HEK293 (cell line): Measurements from ENCODE around the gene TXNRD2.

Source experiments
- CTCF ChIA-PET: fragments of 350-600 bp; formaldehyde crosslinking; extraction: SDS; loops from one replicate; lab custom pipeline; 2021; ENCODE audit warnings: antibody characterized with exemption; lab: Yijun Ruan, JAX
- POLR2A ChIA-PET: fragments of 300-600 bp; formaldehyde crosslinking; extraction: SDS; loops from one replicate; lab custom pipeline; 2020; ENCODE audit warnings: antibody characterized with exemption, inconsistent platforms; lab: Yijun Ruan, JAX
- H3K27ac ChIP-seq: fragments of 200-500 bp; sonication (Bioruptor generic); 2 replicates; pipeline ENCODE4 v1.5.1; 2014; ENCODE audit warnings: low read depth, low read length, control low read depth, inconsistent platforms; ENCODE audit errors: extremely low read depth
- H3K36me3 ChIP-seq, 2 experiments: fragments of 200-500 bp in 1 of 2; sonication (Bioruptor generic) in 1 of 2; 1 replicate in 1 of 2; 2 replicates in 1 of 2; pipeline ENCODE4 v1.5.1; 2014 to 2017; ENCODE audit warnings: inconsistent platforms in 2 of 2, low read length in 2 of 2; ENCODE audit not compliant: control insufficient read depth in 2 of 2, insufficient read depth in 1 of 2
- H3K4me1 ChIP-seq: fragments of 200-500 bp; sonication (Bioruptor generic); 2 replicates; pipeline ENCODE4 v1.5.1; 2014; ENCODE audit warnings: mild to moderate bottlenecking, low read length, inconsistent platforms; ENCODE audit not compliant: control insufficient read depth, insufficient read depth
- H3K4me3 ChIP-seq: 2 replicates; pipeline ENCODE4 v1.5.1; 2011; ENCODE audit warnings: low read depth, mild to moderate bottlenecking, control low read depth, low read length, moderate library complexity
- H3K9me3 ChIP-seq: fragments of 200-500 bp; sonication (Bioruptor generic); 2 replicates; pipeline ENCODE4 v1.5.1; 2014; ENCODE audit warnings: low read depth, low read length, inconsistent platforms; ENCODE audit not compliant: control insufficient read depth, insufficient read depth
- BCL11B ChIP-seq: fragments of 450-650 bp; formaldehyde crosslinking; IDR thresholded peaks from 2 replicates; pipeline ENCODE4 v1.5.1; 2016; ENCODE audit warnings: low read depth, missing biosample characterization, missing genetic modification characterization
- GLI2 ChIP-seq: fragments of 450-650 bp; formaldehyde crosslinking; IDR thresholded peaks from 2 replicates; pipeline ENCODE4; 2017; ENCODE audit warnings: missing biosample characterization, missing genetic modification characterization, low read depth, borderline replicate concordance
- SP7 ChIP-seq: fragments of 450-650 bp; formaldehyde crosslinking; IDR thresholded peaks from 2 replicates; pipeline ENCODE4 v1.5.1; 2016; ENCODE audit warnings: missing biosample characterization, missing genetic modification characterization
- TCF7L2 ChIP-seq: IDR thresholded peaks from 2 replicates; pipeline ENCODE4 v1.6.1; 2011; ENCODE audit warnings: low read depth, mild to moderate bottlenecking, inconsistent platforms, low read length, moderate library complexity, borderline replicate concordance
- ZBTB20 ChIP-seq: fragments of 450-650 bp; formaldehyde crosslinking; IDR thresholded peaks from 2 replicates; pipeline ENCODE4 v1.5.1; 2016; ENCODE audit warnings: missing biosample characterization, missing genetic modification characterization
- ZBTB7A ChIP-seq: fragments of 450-650 bp; formaldehyde crosslinking; IDR thresholded peaks from 2 replicates; pipeline ENCODE4 v1.5.1; 2016; ENCODE audit warnings: low read depth, missing biosample characterization, missing genetic modification characterization
- ZNF155 ChIP-seq: fragments of 450-650 bp; formaldehyde crosslinking; IDR thresholded peaks from 2 replicates; pipeline ENCODE4 v1.5.1; 2016; ENCODE audit warnings: missing biosample characterization, missing genetic modification characterization
- ZNF169 ChIP-seq: fragments of 450-650 bp; formaldehyde crosslinking; IDR thresholded peaks from 2 replicates; pipeline ENCODE4 v1.5.1; 2016; ENCODE audit warnings: missing biosample characterization, missing genetic modification characterization
- ZNF202 ChIP-seq: fragments of 450-650 bp; formaldehyde crosslinking; IDR thresholded peaks from 2 replicates; pipeline ENCODE4 v1.5.1; 2016; ENCODE audit warnings: missing biosample characterization, missing genetic modification characterization, borderline replicate concordance
- ZNF223 ChIP-seq: fragments of 450-650 bp; formaldehyde crosslinking; IDR thresholded peaks from 2 replicates; pipeline ENCODE4 v1.5.1; 2016; ENCODE audit warnings: missing biosample characterization, missing genetic modification characterization
- ZNF239 ChIP-seq: fragments of 450-650 bp; formaldehyde crosslinking; IDR thresholded peaks from 2 replicates; pipeline ENCODE4 v1.5.1; 2016; ENCODE audit warnings: missing biosample characterization, missing genetic modification characterization
- ZNF302 ChIP-seq: fragments of 450-650 bp; formaldehyde crosslinking; IDR thresholded peaks from 2 replicates; pipeline ENCODE4 v1.5.1; 2016; ENCODE audit warnings: missing biosample characterization, missing genetic modification characterization, low read depth
- ZNF501 ChIP-seq: fragments of 450-650 bp; formaldehyde crosslinking; IDR thresholded peaks from 2 replicates; pipeline ENCODE4 v1.5.1; 2016; ENCODE audit warnings: missing biosample characterization, missing genetic modification characterization
- ZNF544 ChIP-seq: fragments of 450-650 bp; formaldehyde crosslinking; IDR thresholded peaks from 2 replicates; pipeline ENCODE4 v1.5.0; 2017; ENCODE audit warnings: missing biosample characterization, missing genetic modification characterization
- ZNF776 ChIP-seq: fragments of 450-650 bp; formaldehyde crosslinking; IDR thresholded peaks from 2 replicates; pipeline ENCODE4 v1.5.0; 2017; ENCODE audit warnings: missing biosample characterization, missing genetic modification characterization, borderline replicate concordance
- ZNF830 ChIP-seq: fragments of 450-650 bp; IDR thresholded peaks from 2 replicates; pipeline ENCODE4 v1.5.0; 2018; ENCODE audit warnings: missing biosample characterization, missing genetic modification characterization, low read depth, mild to moderate bottlenecking, moderate library complexity
- ZNF843 ChIP-seq: fragments of 450-650 bp; formaldehyde crosslinking; IDR thresholded peaks from 2 replicates; pipeline ENCODE4 v1.5.1; 2016; ENCODE audit warnings: missing biosample characterization, missing genetic modification characterization
- ZSCAN16 ChIP-seq: fragments of 450-650 bp; formaldehyde crosslinking; IDR thresholded peaks from 2 replicates; pipeline ENCODE4 v1.5.1; 2016; ENCODE audit warnings: missing biosample characterization, missing genetic modification characterization
- TF ChIP-seq, protein P1 (sequence below): fragments of 450-650 bp; formaldehyde crosslinking; IDR thresholded peaks from 2 replicates; pipeline ENCODE4 v1.5.1; 2016; ENCODE audit warnings: missing biosample characterization, missing genetic modification characterization, low read depth
- TF ChIP-seq, protein P2 (sequence below): fragments of 450-650 bp; formaldehyde crosslinking; IDR thresholded peaks from 2 replicates; pipeline ENCODE4 v1.5.1; 2017; ENCODE audit warnings: missing biosample characterization, mild to moderate bottlenecking, missing genetic modification characterization, moderate library complexity
- TF ChIP-seq, protein P3 (sequence below): fragments of 450-650 bp; IDR thresholded peaks from 2 replicates; pipeline ENCODE4 v1.5.1; 2018; ENCODE audit warnings: missing biosample characterization, missing genetic modification characterization

TXNRD2 gene

DNA sequence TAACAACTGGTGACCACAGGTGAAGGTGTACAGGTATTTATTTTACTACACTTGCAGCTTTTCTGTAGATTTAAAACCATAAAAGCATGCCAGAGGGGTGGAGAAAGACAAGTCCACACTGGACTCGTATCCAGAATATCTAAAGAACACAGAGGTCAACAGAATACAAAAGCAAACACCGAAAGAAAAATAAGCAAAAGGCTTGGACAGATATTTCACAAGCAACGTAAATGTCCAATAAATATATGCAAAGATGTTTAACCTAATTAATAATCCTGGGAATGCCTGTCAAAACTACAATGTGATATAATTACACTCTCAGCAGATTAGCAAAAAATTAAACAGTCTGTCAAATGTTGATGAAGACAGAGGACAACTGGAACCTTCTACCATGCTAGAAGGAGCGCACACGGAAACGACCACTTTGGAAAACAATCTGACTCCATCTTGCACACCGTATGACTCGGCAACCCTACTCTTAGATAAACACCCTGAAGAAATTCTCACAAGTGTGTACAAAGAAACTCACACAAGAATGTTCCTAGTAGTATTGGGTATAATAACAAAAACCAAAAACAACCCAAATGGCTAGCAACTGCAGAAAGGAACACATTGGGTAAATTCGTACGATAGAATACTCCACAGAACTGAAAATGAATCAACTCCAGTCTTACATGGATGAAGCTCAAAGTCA lies 114.1 kb downstream of the TXNRD2 start:
- Histone ChIP-seq H3K9me3 (no peaks in the 10 kb centered on the region), H3K36me3 (no peaks in the 10 kb centered on the region), H3K27ac (no peak overlapping the region), H3K4me3 (no peak overlapping the region), H3K4me1 (no peaks in the 10 kb centered on the region)
- POLR2A ChIA-PET: no interaction called here
- CTCF ChIA-PET: interaction anchor here (0.7 kb wide), 1 partner anchor 25 kb away, joined by 4 read pairs; no protein-coding TSS in a partner anchor
- TF ChIP-seq, protein P1, sequence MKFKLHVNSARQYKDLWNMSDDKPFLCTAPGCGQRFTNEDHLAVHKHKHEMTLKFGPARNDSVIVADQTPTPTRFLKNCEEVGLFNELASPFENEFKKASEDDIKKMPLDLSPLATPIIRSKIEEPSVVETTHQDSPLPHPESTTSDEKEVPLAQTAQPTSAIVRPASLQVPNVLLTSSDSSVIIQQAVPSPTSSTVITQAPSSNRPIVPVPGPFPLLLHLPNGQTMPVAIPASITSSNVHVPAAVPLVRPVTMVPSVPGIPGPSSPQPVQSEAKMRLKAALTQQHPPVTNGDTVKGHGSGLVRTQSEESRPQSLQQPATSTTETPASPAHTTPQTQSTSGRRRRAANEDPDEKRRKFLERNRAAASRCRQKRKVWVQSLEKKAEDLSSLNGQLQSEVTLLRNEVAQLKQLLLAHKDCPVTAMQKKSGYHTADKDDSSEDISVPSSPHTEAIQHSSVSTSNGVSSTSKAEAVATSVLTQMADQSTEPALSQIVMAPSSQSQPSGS (tag by site-specific recombination): no peak
- TF ChIP-seq SP7 (tag by site-specific recombination) (no peak), ZNF544 (no peak), ZSCAN16 (tag by site-specific recombination) (no peak), ZNF843 (no peak), ZNF302 (tag by site-specific recombination) (no peak), ZBTB20 (tag by site-specific recombination) (no peak), ZNF169 (tag by site-specific recombination) (no peak), ZBTB7A (no peak), ZNF501 (tag by site-specific recombination) (no peak), TCF7L2 (no peak), ZNF239 (no peak), ZNF223 (no peak), BCL11B (tag by site-specific recombination) (no peak), GLI2 (tag by site-specific recombination) (no peak), ZNF202 (no peak)
- TF ChIP-seq, protein P2, sequence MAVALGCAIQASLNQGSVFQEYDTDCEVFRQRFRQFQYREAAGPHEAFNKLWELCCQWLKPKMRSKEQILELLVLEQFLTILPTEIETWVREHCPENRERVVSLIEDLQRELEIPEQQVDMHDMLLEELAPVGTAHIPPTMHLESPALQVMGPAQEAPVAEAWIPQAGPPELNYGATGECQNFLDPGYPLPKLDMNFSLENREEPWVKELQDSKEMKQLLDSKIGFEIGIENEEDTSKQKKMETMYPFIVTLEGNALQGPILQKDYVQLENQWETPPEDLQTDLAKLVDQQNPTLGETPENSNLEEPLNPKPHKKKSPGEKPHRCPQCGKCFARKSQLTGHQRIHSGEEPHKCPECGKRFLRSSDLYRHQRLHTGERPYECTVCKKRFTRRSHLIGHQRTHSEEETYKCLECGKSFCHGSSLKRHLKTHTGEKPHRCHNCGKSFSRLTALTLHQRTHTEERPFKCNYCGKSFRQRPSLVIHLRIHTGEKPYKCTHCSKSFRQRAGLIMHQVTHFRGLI: no peak
- TF ChIP-seq, protein P3, sequence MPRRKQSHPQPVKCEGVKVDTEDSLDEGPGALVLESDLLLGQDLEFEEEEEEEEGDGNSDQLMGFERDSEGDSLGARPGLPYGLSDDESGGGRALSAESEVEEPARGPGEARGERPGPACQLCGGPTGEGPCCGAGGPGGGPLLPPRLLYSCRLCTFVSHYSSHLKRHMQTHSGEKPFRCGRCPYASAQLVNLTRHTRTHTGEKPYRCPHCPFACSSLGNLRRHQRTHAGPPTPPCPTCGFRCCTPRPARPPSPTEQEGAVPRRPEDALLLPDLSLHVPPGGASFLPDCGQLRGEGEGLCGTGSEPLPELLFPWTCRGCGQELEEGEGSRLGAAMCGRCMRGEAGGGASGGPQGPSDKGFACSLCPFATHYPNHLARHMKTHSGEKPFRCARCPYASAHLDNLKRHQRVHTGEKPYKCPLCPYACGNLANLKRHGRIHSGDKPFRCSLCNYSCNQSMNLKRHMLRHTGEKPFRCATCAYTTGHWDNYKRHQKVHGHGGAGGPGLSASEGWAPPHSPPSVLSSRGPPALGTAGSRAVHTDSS (tag by site-specific recombination): no peak

DNA sequence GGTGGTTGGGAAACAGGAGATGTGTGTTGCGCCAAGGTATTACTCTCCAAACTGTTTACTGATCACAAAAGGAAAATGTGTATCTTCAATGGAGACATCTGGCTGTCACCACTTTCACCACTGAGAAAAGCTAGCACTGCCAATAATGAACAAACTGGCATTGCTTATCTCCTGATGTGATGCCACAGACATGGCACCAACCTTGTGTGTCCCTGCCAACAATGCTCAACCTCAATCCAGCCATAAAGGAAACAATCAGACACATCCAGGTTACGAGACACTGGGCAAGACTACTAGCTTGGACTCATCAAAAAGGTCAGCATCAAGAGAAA lies 115.0 kb downstream of the TXNRD2 start:
- TF ChIP-seq ZNF776 (no peak), ZNF155 (no peak), ZNF830 (tag by site-specific recombination) (no peak)
- TF ChIP-seq, all 188 proteins: peak for 0
- Histone ChIP-seq H3K27ac (no peak overlapping the region), H3K9me3 (no peaks in the 10 kb centered on the region), H3K4me3 (no peak overlapping the region), H3K36me3 (no peaks in the 10 kb centered on the region), H3K4me1 (no peaks in the 10 kb centered on the region)
- ChIA-PET POLR2A (no interaction called here), CTCF (interaction anchor here (0.7 kb wide), 1 partner anchor 40 kb away, joined by 3 read pairs; no protein-coding TSS in a partner anchor)
